Muscle layer of duodenum (tissue), 2 donors: ENCODE measurements around the gene FGFBP2.

ENCODE experiments used
- H3K27ac ChIP-seq: one replicate; pipeline ENCODE4 v1.7.0; 2013; ENCODE audit warnings: mild to moderate bottlenecking, low read length
- H3K27me3 ChIP-seq: one replicate; pipeline ENCODE4 v1.7.0; 2013; ENCODE audit warnings: low read depth, mild to moderate bottlenecking, control low read depth, low read length
- H3K36me3 ChIP-seq, 2 donors: one replicate each; pipeline ENCODE4 v1.7.0; 2013; ENCODE audit warnings: low read length in 2 of 2, control low read depth in 1 of 2, mild to moderate bottlenecking in 1 of 2; ENCODE audit not compliant: insufficient read depth in 2 of 2, control insufficient read depth in 1 of 2
- H3K4me1 ChIP-seq, 2 donors: one replicate each; pipeline ENCODE4 v1.7.0; 2013; ENCODE audit warnings: low read length in 2 of 2, mild to moderate bottlenecking in 2 of 2, control low read depth in 1 of 2, moderate library complexity in 1 of 2; ENCODE audit not compliant: insufficient read depth in 2 of 2, control insufficient read depth in 1 of 2
- H3K4me3 ChIP-seq, 2 donors: one replicate each; pipeline ENCODE4 v1.7.0; 2013; ENCODE audit warnings: low read length in 2 of 2, low read depth in 1 of 2, mild to moderate bottlenecking in 1 of 2
- H3K9me3 ChIP-seq, 2 donors: one replicate each; pipeline ENCODE4 v1.7.0; 2013; ENCODE audit warnings: low read length in 2 of 2, control low read depth in 1 of 2, mild to moderate bottlenecking in 1 of 2; ENCODE audit not compliant: control insufficient read depth in 1 of 2
- donor health status: healthy.

FGFBP2 gene

GRCh38 chr4:15912236-15912635, 50.7 kb downstream of the FGFBP2 start:
- Histone ChIP-seq H3K27ac (no peak overlapping the region), H3K36me3 (no peaks in the 10 kb centered on the region), H3K9me3 (no peaks in the 10 kb centered on the region), H3K4me1 (peaks cover 0 to 4% of the 10 kb centered on the region in 2 donors), H3K27me3 (no peaks in the 10 kb centered on the region), H3K4me3 (no peak overlapping the region)
